ENCODE measurements around the gene JOSD2. TPM values are rescaled to one million over a fixed set of nuclear protein-coding genes. Genes with fewer than 3 reads are reported as not detected.

The JOSD2 gene
- total RNA-seq, 2 donors from 2014 or later, result 26.6 to 38.2 TPM

GRCh38 chr19:50549059-50549926, 38.3 kb upstream of the JOSD2 start:
- Histone ChIP-seq H3K27me3 (peaks cover 0 to 4% of the 10 kb centered on the region in 2 donors), H3K27ac (no peak overlapping the region), H3K9me3 (no peaks in the 10 kb centered on the region), H3K4me3 (no peak overlapping the region), H3K4me1 (peaks cover 0 to 9% of the 10 kb centered on the region in 2 donors), H3K36me3 (no peaks in the 10 kb centered on the region)
- DNase-seq (ENCODE audit: low spot score), result no peak
- TF ChIP-seq CTCF (IDR thresholded peaks at IDR 0.05), result no peak

GRCh38 chr19:50548191-50549058, 37.4 kb upstream of the JOSD2 start:
- no peak for DNase-seq (ENCODE audit: low spot score)
- no peak overlapping the region for H3K27ac ChIP-seq
- H3K4me1 ChIP-seq, result peaks cover 0 to 9% of the 10 kb centered on the region in 2 donors
- peaks cover 0 to 4% of the 10 kb centered on the region in 2 donors for H3K27me3 ChIP-seq
- no peak overlapping the region for H3K4me3 ChIP-seq
- TF ChIP-seq CTCF (IDR thresholded peaks at IDR 0.05), result no peak
- no peaks in the 10 kb centered on the region for H3K9me3 ChIP-seq
- H3K36me3 ChIP-seq, result no peaks in the 10 kb centered on the region

- Histone ChIP-seq H3K9me3 (no peaks in the 10 kb centered on the region), H3K27ac (no peak overlapping the region), H3K27me3 (peaks cover 0 to 4% of the 10 kb centered on the region in 2 donors), H3K4me1 (peaks cover 0 to 9% of the 10 kb centered on the region in 2 donors), H3K4me3 (no peak overlapping the region), H3K36me3 (no peaks in the 10 kb centered on the region)
- peak in 1 of 2 donors; percentile 39 for TF ChIP-seq CTCF (IDR thresholded peaks at IDR 0.05)
- no peak for DNase-seq (ENCODE audit: low spot score)
Observed at GRCh38 chr19:50547385-50548190, 36.6 kb upstream of the JOSD2 start.

GRCh38 chr19:50546527-50547221, 35.7 kb upstream of the JOSD2 start:
- Histone ChIP-seq H3K27me3 (no peaks in the 10 kb centered on the region), H3K36me3 (no peaks in the 10 kb centered on the region), H3K4me3 (no peak overlapping the region), H3K4me1 (peaks cover 0 to 9% of the 10 kb centered on the region in 2 donors), H3K9me3 (no peaks in the 10 kb centered on the region), H3K27ac (no peak overlapping the region)
- no peak for TF ChIP-seq CTCF (IDR thresholded peaks at IDR 0.05)
- no peak for DNase-seq (ENCODE audit: low spot score)

GRCh38 chr19:50542943-50543342, 32.0 kb upstream of the JOSD2 start:
- no peak for DNase-seq (ENCODE audit: low spot score)
- Histone ChIP-seq H3K36me3 (no peaks in the 10 kb centered on the region), H3K4me3 (no peak overlapping the region), H3K9me3 (no peaks in the 10 kb centered on the region), H3K27ac (no peak overlapping the region), H3K27me3 (no peaks in the 10 kb centered on the region), H3K4me1 (peaks cover 0 to 8% of the 10 kb centered on the region in 2 donors)
- TF ChIP-seq CTCF (IDR thresholded peaks at IDR 0.05), result no peak
